ENCODE data around the gene IFNA14.

DNA sequence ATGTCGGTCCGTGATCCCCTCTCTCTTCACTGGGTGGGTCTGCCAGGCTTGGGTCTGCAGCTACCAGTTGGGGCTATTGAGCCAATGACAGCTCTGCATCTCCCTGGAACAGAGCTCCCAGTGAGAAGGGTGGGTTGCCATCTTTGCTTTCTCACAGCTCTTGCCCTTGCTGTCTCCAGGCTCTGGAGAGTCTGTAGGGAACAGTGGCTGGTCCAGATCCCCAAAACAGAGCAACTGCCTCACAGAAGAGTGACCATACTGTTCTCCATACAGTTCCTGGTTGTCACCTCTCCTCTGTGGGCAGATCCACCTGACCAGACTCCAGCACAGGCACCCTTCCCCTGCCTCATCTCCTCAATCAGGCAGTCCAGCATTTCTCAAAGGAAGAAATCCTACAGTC is 6.5 kb downstream of the IFNA14 start:
- TF ChIP-seq, protein P1, sequence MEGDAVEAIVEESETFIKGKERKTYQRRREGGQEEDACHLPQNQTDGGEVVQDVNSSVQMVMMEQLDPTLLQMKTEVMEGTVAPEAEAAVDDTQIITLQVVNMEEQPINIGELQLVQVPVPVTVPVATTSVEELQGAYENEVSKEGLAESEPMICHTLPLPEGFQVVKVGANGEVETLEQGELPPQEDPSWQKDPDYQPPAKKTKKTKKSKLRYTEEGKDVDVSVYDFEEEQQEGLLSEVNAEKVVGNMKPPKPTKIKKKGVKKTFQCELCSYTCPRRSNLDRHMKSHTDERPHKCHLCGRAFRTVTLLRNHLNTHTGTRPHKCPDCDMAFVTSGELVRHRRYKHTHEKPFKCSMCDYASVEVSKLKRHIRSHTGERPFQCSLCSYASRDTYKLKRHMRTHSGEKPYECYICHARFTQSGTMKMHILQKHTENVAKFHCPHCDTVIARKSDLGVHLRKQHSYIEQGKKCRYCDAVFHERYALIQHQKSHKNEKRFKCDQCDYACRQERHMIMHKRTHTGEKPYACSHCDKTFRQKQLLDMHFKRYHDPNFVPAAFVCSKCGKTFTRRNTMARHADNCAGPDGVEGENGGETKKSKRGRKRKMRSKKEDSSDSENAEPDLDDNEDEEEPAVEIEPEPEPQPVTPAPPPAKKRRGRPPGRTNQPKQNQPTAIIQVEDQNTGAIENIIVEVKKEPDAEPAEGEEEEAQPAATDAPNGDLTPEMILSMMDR (conservative IDR thresholded peaks at IDR 0.05; ENCODE audit: low read depth, low read length): no peak
- TF ChIP-seq EZH2phosphoT487 (IDR thresholded peaks at IDR 0.05; ENCODE audit: borderline replicate concordance, low read length) (no peak), EZH2 (IDR thresholded peaks at IDR 0.05; ENCODE audit: low read length, unreplicated experiment) (no peak)
